Left ventricle myocardium superior (tissue), 1 donor: ENCODE data around the gene SLC12A7. TPM values are rescaled to one million over a fixed set of nuclear protein-coding genes. Genes with fewer than 3 reads are reported as not detected.
"Not testable (repeated sequence)": the region's sequence is repeated elsewhere in the genome, so short reads cannot be mapped to it uniquely, and the experiment has no call there.

ENCODE experiments used
- ATAC-seq: fragments of 200-7000 bp; cut with Tn5 transposase; one replicate; pipeline ENCODE4 v1.9.1; 2020; ENCODE audit warnings: mild to moderate bottlenecking, moderate library complexity
- DNase-seq: peaks from one replicate; pipeline ENCODE4 v3.0.0-alpha.2; 2020
- intact Hi-C: fragments of 100-400 bp; cut with micrococcal nuclease; formaldehyde crosslinking; loops from one replicate; pipeline ENCODE4 v1.11.0; 2022
- total RNA-seq: library from RNA; stranded (reverse); fragmentation: NEBNext Ultra II Directional; extraction: Animal tissue kit (Norgen Biotek cat#: 25700); gene quantifications from one replicate; pipeline ENCODE4 v1.2.1, GENCODE V29; 2021
- donor health status: DM: no; HTN: yes; CAD: no; lungs with severe emphysema.

The SLC12A7 gene
- total RNA-seq, 1 donor from 2014 or later = 230 TPM

DNA sequence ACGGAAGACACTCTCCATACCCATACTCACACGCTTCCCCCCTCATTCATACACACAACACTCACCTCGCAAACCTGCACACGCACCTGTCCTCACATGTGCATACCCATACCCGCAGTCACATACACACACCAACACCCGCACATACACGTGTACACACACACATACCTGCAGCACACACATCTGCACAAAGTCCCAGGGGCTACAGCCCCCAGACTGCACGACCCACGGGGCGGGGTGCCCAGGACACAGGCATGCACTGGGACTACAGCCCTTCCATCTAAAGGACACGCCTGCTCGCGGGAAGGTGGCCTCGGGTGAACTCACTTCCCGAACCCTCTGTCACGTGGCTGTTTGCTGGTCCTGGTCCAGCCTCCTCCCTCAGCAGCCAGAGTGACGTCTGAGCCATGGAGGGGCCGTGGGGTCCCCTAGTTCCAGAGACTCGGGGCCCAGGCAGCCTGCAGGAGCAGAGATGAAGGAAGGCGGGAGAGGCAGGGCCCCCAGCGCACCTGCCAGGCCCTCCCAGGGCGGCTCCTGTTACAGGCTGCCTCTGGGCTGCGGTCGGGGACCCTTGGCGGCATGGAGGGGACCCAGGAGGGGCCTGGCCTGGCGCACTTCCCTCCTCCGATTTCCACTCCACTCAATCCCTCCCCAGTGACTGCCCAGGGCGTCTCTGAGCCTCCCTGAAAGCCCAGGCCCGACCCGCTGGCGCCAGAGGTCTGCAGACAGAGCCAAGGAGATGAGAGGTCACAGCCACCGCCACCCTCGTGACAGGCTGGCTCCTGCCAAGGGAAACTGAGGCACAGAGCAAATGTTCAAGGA is 8.1 kb downstream of the SLC12A7 start:
- intact Hi-C loops = no loop called here
- DNase-seq (peak; percentile 91), ATAC-seq (peak; percentile 69)

DNA sequence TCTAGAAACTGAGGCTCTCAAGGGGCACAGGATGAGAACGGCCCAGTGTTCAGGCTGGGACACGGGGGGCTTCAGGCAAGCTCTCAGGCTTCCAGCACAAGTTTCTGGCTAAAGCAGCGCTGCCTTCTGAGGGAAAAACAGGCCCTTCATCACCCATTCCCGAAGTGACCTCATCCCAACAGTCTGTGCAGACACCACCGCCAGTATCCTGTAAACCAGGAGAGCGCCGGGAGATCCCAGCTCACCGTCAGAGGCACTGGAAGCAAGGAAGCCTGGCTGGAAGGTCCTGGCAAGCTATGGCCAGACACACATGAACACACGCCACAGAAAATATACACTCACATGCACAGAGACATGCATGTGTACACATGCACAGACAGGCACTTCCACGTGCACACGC is 8.8 kb downstream of the SLC12A7 start:
- ATAC-seq (no peak), DNase-seq (no peak)
- intact Hi-C loops = no loop called here

DNA sequence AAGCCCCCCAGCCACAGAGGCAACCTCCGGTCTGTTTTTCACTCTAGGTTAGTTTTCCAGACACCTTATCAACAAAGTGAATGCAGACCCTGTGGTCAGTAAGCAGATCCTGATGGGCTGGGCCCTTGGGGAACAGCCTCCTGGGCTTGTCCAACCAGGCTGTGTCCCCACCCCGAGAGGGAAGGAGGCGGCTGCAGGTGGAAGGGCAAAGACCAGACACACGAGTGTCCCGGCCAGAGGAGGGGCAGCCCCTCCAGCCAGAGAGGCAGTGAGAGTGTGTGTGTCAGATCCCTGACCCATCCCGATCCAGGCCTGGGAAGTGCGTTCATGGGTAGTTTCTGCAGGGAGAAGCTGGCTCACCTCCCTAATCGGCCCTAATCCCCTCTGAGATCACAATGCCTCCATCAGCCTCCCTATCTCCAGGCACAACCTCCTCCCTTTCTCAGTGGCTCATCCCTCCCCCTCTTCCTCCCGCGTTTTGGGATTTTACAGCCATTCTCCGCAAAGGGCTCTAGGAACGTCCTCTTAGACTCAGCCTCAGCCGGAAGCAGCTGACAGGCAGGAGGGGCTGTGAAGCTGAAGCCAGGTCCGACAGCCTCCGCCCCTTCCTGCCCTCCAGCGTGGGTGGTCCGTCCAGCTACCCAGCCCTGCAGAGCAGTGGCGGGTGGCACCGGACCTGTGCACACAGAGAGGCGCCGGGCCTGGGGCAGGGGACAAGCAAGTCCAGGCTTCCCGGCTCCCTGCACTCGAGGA is 9.7 kb downstream of the SLC12A7 start:
- intact Hi-C loops = no loop called here
- ATAC-seq (peak; percentile 14), DNase-seq (peak; percentile 77)

DNA sequence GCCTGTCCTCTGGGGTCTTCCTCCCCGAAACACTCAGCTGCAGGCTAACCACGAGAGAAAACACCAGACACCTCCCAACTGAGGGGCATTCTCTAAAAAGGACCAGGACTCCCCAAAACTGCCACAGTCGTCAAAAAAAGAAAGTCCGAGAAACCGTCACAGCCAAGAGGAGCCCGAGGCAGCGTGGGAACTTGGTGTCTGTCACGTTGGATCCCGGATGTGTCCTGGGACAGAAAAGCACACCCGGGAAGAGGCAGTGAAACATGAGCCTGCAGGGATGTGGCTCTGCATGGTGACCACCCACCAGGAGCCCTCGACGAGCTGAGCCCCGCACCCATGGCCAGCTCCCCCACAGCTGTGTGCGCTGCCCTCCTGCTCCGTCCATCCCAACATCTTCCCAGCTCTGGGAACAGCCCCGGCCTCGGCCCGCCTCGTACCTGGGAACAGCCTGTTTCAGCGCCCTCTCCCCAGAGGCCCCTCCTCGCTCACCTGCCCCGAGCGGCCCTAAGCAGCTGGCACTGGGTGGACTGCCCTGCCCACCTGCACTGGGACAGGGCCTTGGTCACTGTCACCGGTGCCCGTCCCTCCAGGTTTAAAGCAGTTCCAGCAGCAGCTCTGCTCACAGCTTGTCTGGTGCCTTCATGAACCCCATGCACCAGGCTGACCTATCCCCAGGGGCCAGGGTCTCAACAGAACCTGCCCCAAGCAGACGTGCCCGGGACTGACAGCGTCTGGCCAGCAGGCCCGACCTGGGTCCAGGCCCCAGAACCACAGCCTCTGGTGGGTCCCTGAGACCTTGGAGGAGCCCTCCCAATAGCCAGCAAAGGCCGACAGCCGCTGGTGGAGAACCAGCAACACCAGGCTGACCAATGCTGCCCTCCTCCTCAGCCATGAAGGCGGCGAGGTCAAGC is 10.9 kb downstream of the SLC12A7 start:
- ATAC-seq = no peak
- no peak for DNase-seq
- intact Hi-C loops = no loop called here

DNA sequence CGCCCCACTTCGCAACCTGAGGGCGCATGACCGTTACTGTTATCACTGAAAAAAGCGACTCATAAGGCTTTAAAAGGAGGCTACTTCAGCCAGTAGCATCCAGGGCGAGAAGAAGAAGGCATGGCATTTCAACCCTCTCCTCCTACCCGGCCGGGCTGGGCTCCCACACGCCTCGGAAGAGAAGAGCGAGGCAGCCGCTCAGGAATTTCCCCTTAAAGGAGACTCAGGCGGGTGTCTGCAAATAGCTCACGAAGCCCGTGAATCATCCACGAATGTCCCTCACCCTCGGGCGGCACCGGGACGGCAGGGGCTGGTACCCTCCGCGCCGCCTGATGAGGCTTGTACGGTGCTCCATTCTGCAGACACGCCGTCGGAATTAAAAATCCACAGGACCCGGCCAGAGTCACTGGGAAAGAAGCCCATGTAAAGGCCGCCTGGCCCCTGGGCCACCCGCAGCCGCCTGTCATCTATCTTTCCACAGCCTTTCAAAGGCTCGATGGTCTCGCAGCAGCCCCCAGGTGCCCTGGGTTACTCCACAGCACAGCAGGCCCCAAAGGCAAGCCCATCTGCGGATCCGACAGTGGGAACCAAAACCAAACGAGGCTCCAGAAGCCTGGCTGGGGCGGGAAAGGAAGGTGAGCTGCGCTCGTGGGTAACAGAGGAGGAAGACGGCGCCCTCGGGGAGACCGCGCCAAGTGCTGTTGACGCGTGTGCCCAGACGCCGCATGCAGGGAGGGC is 11.8 kb downstream of the SLC12A7 start:
- ATAC-seq (no peak), DNase-seq (no peak)
- intact Hi-C loops = no loop called here

DNA sequence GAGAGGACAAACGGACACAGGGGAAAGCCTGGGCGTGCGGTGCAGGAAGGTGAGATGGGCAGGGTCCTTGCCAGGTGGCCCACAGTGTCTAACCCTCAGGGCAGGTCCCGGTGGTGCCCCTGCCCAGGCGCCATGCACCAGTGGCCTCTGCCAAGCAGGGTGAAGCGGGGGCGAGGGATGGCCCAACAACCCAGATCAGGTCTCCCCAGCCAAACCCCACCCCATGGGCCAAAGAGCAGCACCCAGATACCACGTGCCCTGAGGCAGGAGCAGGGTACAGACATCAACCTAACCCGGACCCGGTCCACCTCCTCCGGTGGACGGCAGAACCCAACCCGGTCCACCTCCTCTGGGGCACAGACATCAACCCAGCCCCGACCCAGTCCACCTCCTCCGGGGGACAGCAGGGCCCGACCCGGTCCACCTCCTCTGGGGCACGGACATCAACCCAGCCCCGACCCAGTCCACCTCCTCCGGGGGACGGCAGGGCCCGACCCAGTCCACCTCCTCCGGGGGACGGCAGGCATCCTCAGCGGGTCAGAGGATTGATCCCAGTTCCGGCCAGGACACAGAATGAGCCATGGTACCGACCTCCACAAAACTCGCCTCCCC is 12.8 kb downstream of the SLC12A7 start:
- DNase-seq (no peak), ATAC-seq (peak; percentile 5)
- intact Hi-C loops = no loop called here

DNA sequence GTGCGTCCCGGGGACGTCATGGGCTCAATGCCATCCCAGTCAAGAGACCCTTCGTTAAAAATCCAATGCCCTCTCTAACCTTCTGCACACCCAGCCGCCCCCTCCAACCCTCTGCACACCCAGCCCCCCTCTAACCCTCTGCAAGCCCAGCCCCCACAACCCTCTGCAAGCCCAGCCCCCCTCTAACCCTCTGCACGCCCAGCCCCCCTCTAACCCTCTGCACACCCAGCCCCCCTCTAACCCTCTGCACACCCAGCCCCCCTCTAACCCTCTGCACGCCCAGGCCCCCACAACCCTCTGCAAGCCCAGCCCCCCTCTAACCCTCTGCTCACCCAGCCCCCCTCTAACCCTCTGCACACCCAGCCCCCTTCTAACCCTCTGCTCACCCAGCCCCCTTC is 13.9 kb downstream of the SLC12A7 start:
- DNase-seq, ATAC-seq, intact Hi-C loops: not testable (repeated sequence)

DNA sequence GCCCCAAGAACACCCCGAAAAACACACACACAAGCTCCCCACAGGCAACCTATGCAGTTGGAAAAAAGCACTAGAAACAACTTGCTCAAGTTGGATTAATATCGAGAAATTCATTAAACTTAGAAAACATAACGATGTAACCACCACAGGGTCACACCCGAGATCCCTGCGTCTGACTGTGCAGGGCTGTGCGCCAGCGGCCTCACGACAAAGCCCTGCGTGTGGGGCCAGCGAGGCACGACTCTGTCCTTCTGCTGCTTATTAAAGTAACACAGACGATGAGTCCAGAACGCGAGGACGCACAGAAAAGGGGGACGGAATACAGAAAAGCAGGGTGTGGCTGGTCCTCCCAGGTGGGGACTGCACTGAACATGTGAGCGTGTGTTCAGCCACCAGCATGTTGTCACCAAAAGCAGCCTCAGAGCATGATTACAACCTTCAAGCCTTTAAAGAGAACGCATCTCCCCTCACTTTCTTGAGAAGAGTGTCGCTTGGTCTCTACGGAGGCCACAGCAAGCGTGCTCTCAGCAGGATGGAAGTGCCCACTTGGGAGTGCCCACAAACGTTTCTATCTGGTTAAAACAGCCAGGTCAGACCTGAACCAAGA is 14.4 kb downstream of the SLC12A7 start:
- DNase-seq (peak; percentile 64), ATAC-seq (peak; percentile 11)
- intact Hi-C loops = no loop called here

DNA sequence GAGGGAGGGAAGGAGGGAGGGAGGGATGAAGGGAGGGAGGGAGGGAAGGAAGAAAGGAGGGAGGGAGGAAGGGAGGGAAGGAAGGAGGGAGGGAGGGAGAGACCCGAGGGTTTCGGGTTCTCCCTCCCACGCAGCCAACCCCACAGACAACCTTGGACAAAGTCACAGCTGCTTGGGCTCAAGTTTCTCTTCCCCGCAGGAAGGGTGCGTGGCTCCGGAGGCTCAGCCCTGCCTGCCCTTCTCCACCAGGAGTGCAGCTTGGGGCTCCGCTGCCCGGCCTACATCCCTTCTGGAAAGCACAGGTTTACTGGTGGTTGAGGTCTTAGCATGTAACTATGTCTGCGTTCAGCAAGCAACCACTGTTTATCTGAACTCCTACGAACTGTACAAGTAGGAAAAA is 15.0 kb downstream of the SLC12A7 start:
- ATAC-seq = no peak
- DNase-seq = no peak
- intact Hi-C loops = no loop called here

DNA sequence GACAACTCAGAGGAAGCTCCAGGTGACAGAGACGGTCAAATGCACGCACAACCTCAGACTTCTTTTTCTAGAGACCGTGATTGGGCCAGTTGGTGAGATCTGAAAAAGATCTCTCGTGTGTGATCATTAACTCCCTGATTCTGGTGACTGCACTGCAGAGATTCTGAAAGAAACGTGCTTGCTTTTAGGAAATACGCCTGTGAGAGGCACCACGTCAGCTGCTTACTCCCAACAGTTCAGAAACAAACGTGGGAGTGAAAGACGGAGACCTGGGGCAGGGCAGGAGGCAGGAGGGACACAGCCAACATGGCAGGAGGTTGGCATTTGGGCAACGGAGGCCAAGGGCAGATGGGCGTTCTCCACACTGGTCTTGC is 15.9 kb downstream of the SLC12A7 start:
- no peak for ATAC-seq
- intact Hi-C loops = no loop called here
- no peak for DNase-seq

DNA sequence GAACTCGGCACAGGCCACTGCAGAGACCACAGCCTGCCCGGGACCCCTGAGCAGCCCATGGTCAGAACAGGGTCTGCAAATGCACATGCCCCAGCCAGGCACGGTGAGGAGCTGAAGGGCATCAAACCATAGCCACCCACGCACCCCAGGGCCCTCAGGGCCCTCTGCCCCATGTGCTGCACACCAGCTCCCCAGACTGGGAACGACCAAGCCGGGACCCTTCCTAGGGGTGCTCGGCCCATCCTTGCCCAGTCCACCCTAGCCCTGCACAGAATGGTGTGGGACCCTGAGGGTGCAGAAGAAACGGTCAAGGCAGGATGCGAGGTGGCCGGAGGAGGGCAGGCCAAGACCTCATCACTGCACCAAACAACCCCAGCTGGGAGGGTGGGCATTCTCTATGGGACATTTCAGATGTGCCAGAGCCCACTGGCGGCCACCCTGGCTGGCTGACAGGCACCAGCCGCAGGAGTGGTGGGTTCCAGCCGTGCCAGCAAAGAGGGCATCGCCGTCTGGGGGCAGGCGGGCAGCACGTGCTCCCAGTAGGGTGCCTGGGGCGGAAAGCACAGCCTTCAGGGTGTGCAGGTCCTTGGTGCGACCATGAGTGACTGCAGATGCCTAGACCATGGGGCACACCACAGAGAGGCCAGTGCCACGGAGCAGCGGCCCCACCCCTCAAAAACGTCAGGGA is 16.4 kb downstream of the SLC12A7 start:
- intact Hi-C loops = no loop called here
- DNase-seq (no peak), ATAC-seq (no peak)

DNA sequence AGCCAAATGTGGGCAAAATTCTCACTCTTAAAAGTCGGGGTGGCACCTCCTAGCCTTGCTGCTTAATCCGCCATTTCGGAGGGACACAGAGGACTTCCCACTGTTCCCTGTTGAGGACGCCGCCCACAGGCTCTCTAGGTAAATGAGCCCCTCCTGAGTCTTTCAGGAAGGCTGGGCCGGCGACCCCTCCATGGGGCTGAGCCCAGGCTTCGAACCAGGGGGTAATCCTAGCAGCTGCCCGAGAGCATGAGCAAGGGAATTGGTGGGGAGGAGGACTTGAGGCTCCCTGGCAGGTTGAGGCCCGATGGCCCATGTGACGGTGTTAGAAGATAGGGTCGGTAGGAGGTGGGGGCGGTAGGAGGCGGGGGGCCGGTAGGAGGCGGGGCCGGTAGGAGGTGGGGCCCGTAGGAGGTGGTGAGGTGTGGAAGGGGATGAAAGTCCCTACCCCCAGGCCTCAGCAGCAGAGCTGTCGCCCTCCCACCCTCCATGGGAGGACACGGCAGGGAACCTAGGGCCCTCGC is 17.1 kb downstream of the SLC12A7 start:
- intact Hi-C loops = no loop called here
- ATAC-seq (no peak), DNase-seq (no peak)

DNA sequence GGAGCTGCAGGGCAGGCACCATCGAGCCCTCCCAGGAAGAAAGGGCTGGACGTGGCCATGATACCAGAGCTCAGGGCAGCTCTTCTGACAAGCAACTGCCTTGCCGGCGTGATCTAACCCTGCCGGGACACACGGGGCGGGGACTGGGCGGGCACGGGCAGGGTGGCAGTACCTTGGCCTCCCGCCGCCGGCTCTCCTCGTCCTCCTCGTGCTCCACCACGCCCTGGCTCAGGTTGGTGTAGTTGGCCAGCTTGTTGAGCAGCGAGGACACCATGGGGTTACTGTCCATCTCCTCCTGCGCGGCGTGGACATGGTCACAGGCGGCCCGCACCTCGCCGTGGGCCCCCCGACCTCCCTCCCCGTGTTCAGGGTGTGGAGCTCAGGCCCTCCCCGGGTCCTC is 18.5 kb downstream of the SLC12A7 start:
- intact Hi-C loops = no loop called here
- DNase-seq (peak; percentile 86), ATAC-seq (peak; percentile 71)

DNA sequence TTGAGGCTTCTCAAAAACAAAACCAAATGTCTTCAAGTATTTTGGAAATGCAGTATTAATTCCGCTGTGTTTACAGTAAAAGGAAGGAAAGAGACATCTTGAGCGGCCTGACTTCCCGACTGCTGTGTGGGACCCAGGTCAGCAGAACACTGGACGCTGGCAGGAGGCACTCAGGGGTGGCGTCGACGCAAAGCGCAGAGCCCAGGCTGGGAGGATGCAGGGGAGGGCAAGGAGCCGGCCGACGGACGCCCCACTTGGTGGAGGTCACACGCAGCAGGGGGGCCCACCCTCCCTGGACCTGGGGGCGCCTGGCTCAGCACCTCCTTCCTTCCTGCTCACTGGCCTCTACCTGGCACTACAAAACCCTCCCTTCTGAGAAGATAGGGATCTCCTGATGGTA is 19.7 kb downstream of the SLC12A7 start:
- DNase-seq (no peak), ATAC-seq (no peak)
- intact Hi-C loops = no loop called here

DNA sequence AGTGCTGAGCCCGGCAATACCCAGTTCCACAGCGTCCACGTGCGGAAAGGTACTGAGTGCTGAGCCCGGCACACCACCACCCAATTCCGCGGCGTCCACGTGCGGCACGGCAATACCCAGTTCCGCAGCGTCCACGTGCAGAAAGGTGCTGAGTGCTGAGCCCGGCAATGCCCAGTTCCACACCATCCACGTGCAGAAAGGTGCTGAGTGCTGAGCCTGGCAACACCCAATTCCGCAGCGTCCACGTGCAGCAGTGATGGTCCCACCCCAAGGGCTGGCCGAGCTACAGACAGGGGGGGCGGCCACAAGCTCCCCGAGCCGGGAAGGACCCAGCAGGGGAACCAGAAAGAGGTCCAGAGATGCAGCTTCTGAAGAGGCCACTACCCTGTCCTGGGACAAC is 20.2 kb downstream of the SLC12A7 start:
- DNase-seq (peak; percentile 65), ATAC-seq (peak; percentile 28)
- intact Hi-C loops = no loop called here

DNA sequence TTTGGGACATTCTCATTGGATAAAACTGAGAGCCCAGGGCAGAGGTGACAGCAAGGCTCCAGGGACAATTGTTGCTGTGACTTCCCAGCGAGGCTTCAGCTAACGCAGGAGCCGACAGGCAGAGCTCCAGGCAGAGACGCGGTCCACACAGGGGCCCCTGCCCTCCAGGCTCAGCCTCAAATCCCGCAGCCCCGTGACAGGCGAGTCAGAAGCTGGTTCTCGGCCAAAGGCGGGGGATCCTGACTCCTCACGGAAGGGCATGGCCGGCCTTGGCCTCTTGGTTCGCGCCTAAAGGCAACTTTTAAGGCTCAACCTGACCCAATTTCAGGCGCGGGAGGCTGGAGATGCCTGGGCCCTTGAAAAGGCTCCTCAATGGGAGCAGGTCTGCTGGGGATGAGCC is 21.3 kb downstream of the SLC12A7 start:
- intact Hi-C loops = no loop called here
- ATAC-seq = peak; percentile 60
- peak; percentile 81 for DNase-seq

DNA sequence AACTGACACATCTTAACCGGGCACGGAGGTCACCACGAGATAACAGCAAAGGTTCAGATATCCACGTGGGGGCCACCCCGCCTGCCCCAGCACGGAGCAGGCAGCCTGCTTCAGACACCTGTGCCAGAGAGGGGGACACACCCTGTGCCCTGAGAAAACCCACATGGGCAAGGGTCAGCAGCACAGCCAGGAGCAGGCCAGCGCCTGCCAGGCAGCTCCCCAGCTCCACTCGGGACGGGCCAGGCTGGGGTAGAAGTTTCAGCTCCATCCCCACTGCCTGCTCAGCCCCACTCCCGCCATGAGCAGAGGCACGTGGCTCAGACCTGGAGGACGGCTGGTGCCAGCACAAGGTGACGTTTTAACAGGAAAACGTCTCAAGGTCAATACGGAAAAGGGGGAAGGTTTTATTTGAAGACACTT is 22.2 kb downstream of the SLC12A7 start:
- ATAC-seq (peak; percentile 26), DNase-seq (no peak)
- intact Hi-C loops = no loop called here
